HL-60 (cell line): ENCODE measurements around the gene TMUB2.

ENCODE experiments used
- CTCF ChIP-seq: IDR thresholded peaks from one replicate; pipeline ENCODE4 v1.5.1; 2011; ENCODE audit warnings: low read length, control low read depth, inconsistent platforms; ENCODE audit not compliant: insufficient read depth
- POLR2AphosphoS5 ChIP-seq: IDR thresholded peaks from 2 replicates; pipeline ENCODE4 v1.6.1; 2012; ENCODE audit warnings: low read depth
- REST ChIP-seq: IDR thresholded peaks from 2 replicates; pipeline ENCODE4 v1.6.1; 2012; ENCODE audit warnings: low read depth; ENCODE audit not compliant: insufficient replicate concordance

DNA sequence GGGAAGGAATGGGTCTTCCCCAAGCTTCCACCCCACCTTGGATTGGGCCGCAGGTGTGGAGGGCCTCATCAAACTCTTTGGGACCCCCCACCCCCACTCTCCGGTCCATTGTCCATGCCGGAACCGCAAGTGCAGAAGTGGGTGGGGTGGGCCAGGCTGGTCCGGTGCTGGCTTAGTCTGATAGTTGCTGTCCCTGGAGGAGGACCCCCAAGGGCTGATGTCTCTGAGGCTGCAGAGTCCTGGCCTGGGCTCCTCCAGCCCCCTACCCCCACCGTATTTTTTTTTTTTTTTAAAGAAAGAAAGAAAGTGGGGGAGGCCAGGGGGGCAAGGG is 20.0 kb downstream of the TMUB2 start:
- TF ChIP-seq CTCF, result no peak
- no peak; the same call in 1 of the 2 replicates for TF ChIP-seq POLR2AphosphoS5
- no peak for TF ChIP-seq REST
